IgD-negative memory B cell (primary cell): Measurements from ENCODE around the gene SLC25A39. TPM values are rescaled to one million over a fixed set of nuclear protein-coding genes. Genes with fewer than 3 reads are reported as not detected.

Experiments used
- H3K27ac Mint-ChIP-seq, 3 donors: one replicate each; pipeline ENCODE4 v1.8.0; 2020 to 2022; ENCODE audit warnings: mild to moderate bottlenecking in 3 of 3, mixed read lengths in 3 of 3, moderate library complexity in 1 of 3
- H3K27me3 Mint-ChIP-seq: one replicate; pipeline ENCODE4 v1.8.0; 2021; ENCODE audit warnings: mixed read lengths
- H3K36me3 Mint-ChIP-seq: one replicate; pipeline ENCODE4 v1.8.0; 2020; ENCODE audit warnings: mild to moderate bottlenecking, mixed read lengths
- H3K4me1 Mint-ChIP-seq, 3 donors: one replicate each; pipeline ENCODE4 v1.8.0; 2020 to 2022; ENCODE audit warnings: mixed read lengths in 3 of 3, mild to moderate bottlenecking in 1 of 3
- H3K4me3 Mint-ChIP-seq, 4 donors: one replicate each; pipeline ENCODE4 v1.8.0; 2020 to 2022; ENCODE audit warnings: mild to moderate bottlenecking in 4 of 4, mixed read lengths in 4 of 4, moderate library complexity in 3 of 4
- H3K9me3 Mint-ChIP-seq, 3 donors: one replicate each; pipeline ENCODE4 v1.8.0; 2020 to 2021; ENCODE audit warnings: mixed read lengths in 3 of 3, mild to moderate bottlenecking in 1 of 3
- polyA plus RNA-seq: library from polyadenylated mRNA; unstranded; fragments of 300-500 nt; fragmentation: Illumina TruSeq; gene quantifications from one replicate; pipeline ENCODE4 v1.2.3, GENCODE V29; 2021

Gene SLC25A39
- polyA plus RNA-seq, 1 donor from 2014 or later: 135 TPM

DNA sequence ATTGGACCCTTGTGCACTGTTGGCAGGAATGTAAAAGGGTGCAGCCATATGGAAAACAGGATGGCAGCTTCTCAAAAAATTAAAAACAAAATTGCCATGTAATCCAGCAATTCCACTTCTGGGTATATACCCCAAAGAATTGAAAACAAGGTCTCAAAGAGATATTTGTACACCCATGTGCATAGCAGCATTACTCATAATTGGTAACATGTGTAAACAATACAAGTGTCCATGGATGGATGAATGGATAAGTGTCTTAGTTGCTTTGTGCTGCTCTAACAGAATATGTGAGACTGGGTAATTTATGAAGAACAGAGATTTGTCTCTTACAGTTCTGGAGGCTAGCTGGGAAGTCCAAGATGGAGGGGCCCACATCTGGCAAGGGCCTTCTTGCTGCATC, 20.0 kb downstream of the SLC25A39 start:
- no peak overlapping the region for H3K4me3 Mint-ChIP-seq
- H3K9me3 Mint-ChIP-seq: no peaks in the 10 kb centered on the region
- H3K27ac Mint-ChIP-seq: no peak overlapping the region
- peaks cover 0 to 8% (median 6%) of the 10 kb centered on the region in 3 donors for H3K4me1 Mint-ChIP-seq
- H3K36me3 Mint-ChIP-seq: no peaks in the 10 kb centered on the region
- H3K27me3 Mint-ChIP-seq: peaks cover 24% of the 10 kb centered on the region

DNA sequence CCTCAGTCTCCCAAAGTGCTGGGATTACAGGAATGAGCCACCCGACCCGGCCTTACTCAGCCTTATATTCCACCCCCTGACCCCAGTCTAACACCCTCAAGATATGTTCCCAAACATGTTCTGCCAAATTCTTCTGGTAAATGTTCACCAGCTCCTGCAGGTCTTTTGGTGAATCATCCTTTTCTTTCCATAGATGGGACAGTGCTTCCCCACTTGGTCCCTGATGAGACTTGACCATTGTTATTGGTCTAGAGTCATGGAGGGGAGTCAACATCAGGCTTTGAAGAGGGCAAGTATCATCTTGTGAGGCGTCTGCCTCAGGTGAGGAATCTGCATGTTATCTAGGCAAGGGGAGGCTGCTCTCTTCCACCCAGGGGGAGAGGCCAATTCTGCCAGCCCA, 26.6 kb downstream of the SLC25A39 start:
- no peaks in the 10 kb centered on the region for H3K9me3 Mint-ChIP-seq
- peaks cover 4% of the 10 kb centered on the region for H3K27me3 Mint-ChIP-seq
- H3K27ac Mint-ChIP-seq: no peak overlapping the region
- H3K36me3 Mint-ChIP-seq: peaks cover 3% of the 10 kb centered on the region
- H3K4me3 Mint-ChIP-seq: no peak overlapping the region
- peaks cover 0 to 2% (median under 1%) of the 10 kb centered on the region in 3 donors for H3K4me1 Mint-ChIP-seq

DNA sequence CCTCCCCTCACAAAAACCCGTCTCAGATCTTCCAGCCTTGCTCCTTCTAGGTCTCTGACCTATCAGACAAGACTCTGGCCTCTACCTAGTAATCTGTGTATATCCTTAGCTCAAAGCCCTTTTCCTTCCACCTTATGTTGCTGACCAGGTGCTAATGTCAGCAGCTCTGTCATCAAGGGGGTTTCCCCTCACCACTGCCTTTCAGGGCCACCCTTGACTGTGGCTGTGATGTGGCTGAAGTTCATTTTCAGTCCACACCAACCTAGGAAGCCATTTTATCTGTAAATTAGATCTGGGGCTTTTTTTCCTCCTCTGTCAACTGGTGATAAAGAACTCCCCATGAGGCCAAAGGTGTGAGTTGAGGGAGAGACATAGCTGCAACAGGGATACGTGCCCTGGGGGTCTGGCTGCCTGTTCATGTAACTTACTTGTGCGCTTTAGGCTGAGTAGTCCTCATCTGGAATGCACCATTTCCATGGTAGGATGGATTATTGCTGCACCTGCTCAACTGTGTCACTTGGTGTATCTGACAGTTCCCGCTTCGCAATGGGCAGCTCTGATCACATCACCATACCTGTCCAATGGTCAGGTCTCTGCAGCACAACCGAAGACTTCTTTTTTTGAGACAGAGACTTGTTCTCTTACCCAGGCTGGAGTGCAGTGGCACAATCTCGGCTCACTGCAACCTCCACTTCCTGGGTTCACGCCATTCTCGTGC, 31.0 kb downstream of the SLC25A39 start:
- Mint-ChIP-seq H3K4me1 (no peaks in the 10 kb centered on the region), H3K27ac (no peak overlapping the region)

DNA sequence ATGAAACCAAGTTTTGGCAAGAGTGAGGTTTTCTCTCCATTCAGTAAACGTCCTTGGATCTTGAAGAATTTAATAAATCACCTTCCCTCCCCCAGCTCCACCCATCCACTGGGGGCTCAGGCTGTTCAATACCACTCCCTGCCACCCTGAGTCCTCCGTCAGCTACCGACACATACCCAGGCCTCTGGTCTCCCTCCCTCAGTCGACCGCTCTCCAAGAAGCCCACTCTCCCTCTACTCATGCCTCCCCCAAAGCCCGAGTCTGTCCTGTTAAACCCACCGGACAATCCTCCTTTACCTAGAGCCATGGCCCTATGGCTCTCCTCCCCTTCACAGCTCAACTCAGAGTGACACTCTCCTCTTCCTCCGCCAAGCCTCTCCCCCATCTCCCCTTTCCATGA, 37.0 kb downstream of the SLC25A39 start:
- Mint-ChIP-seq H3K4me3 (no peak overlapping the region), H3K9me3 (no peaks in the 10 kb centered on the region), H3K27ac (no peak overlapping the region), H3K27me3 (peaks cover 7% of the 10 kb centered on the region), H3K36me3 (peaks cover 2% of the 10 kb centered on the region), H3K4me1 (peaks cover 0 to 2% (median 0%) of the 10 kb centered on the region in 3 donors)

More for the DNA sequence above, 31.0 kb downstream of the SLC25A39 start:
- Mint-ChIP-seq H3K36me3 (peaks cover 3% of the 10 kb centered on the region), H3K9me3 (no peaks in the 10 kb centered on the region), H3K4me3 (no peak overlapping the region), H3K27me3 (no peaks in the 10 kb centered on the region)

DNA sequence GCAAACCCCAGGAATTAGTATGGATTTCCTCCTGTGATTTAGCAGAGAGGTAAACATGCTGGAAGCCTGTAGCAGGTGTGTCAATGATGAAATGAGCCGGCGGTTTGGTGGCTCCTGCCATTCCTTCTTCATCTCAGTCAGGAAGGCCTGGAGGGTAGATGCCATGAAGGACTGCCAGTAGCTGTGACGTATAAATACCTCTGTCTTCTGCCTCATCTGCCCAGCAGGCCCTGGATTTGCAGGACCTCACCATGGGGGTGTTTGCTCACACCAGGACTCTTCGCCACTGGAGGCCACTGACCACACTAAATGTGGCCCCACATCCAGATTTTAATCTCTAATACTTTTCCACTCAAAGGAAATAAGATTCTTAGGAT, 40.6 kb downstream of the SLC25A39 start:
- Mint-ChIP-seq H3K4me1 (peaks cover 5 to 7% (median 6%) of the 10 kb centered on the region in 3 donors), H3K27ac (no peak overlapping the region), H3K27me3 (peaks cover 13% of the 10 kb centered on the region), H3K4me3 (no peak overlapping the region), H3K9me3 (no peaks in the 10 kb centered on the region), H3K36me3 (peaks cover 2% of the 10 kb centered on the region)

DNA sequence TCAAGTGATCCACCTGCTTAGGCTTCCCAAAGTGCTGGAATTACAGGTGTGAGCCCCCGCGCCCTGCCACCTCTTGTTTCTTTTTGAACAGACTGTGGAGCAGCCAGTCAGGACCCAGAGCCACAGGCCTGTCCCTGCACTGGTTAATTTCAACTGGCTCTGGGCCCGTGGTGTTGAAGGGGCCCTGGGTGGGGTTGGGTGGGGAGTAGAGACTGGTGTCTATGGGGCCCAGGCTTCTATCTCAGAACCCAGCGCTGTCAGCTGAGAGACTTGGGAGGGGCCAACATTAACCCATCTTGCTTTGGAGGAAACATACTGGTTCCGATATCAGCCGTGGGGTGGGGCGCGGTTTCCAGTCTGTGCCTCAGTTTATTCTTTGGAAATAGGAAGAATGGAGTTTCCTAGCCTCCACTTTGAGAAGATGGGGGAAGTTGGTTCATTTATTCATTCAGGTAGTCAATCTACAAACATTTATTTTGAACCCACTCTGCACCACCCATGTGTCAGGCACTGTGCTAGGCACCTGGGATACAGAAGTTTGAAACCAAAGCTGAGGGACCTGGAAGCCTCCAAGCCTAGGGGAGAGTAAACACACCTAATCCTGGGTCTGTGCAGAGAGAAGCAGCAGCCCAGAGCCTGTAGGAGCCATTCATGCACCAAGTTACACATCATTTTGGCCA, 41.1 kb downstream of the SLC25A39 start:
- Mint-ChIP-seq H3K4me1 (peaks cover 5 to 7% (median 6%) of the 10 kb centered on the region in 3 donors), H3K27ac (no peak overlapping the region), H3K4me3 (no peak overlapping the region), H3K36me3 (peaks cover 2% of the 10 kb centered on the region), H3K27me3 (peaks cover 12% of the 10 kb centered on the region), H3K9me3 (no peaks in the 10 kb centered on the region)

DNA sequence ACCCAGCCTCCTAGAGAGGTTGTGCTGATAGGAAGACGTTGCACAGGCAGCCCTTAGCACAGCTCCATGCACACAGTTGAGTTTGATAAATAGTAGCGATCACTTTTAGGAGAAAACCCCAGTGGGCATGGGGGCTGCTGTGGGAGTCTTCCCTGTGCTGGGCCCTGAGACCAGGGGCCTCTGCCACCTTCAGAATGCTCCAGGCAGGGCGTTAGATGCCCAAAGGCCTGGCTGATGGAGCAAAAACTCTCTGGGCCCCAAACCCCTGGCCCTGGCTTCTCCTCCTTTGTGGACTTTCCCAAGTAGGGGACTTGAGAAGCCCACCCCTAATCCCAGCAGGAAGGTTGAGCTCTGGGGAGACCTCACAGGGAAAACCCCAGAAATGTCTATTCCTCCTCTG, 42.4 kb downstream of the SLC25A39 start:
- Mint-ChIP-seq H3K27ac (no peak overlapping the region), H3K36me3 (no peaks in the 10 kb centered on the region), H3K4me3 (no peak overlapping the region), H3K9me3 (no peaks in the 10 kb centered on the region), H3K4me1 (peaks cover 5 to 6% (median 5%) of the 10 kb centered on the region in 3 donors), H3K27me3 (peaks cover 7% of the 10 kb centered on the region)

DNA sequence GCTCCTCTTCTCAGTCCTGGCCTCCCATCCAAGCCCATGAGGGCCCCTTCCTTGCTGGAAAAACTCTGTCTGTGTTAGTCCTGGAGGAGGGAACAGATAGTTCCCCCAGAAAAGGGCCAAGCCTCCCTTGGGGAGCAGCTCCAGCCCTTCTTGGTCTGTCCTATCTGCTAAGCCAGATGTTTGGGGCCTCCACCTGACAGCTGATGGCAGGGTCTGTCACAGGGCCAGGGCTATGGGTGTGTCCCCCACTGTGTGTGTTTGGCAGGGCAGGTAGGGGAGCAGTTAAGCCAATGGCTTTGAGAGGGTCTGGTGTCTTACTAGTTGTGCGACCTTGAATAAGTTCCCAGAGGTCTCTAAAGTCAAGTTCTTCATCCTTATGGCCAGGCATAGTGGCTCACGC, 43.1 kb downstream of the SLC25A39 start:
- Mint-ChIP-seq H3K4me3 (no peak overlapping the region), H3K36me3 (no peaks in the 10 kb centered on the region), H3K9me3 (no peaks in the 10 kb centered on the region), H3K4me1 (peaks cover 5 to 6% (median 5%) of the 10 kb centered on the region in 3 donors), H3K27me3 (peaks cover 7% of the 10 kb centered on the region), H3K27ac (no peak overlapping the region)

DNA sequence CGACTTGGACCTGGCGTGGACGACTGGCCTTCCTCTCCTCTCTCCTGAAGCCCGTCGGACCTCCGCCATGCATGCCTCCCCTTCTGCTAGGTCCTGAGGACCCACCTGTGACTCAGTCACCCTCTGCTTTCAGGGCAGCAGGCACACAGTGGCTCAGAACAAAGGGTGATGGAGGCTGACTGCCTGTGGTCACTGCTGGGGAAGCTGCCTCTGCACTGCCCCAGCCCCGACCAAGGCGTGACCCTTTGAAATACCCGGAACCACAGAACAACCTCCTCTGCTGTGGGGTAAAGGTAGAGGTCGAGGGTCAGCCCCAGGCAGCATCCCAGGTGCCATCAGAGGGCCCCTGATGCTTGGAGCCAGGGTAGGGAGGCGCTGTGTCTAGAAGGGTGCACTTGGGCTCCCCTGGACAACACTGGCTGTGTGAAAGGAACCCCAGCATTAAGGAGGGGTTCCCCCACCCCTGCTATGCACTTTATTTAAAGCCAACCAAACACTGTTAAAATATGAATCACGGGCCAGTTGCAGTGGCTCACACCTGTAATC, 44.2 kb downstream of the SLC25A39 start:
- no peak overlapping the region for H3K4me3 Mint-ChIP-seq
- no peaks in the 10 kb centered on the region for H3K36me3 Mint-ChIP-seq
- H3K9me3 Mint-ChIP-seq: no peaks in the 10 kb centered on the region
- peaks cover 7% of the 10 kb centered on the region for H3K27me3 Mint-ChIP-seq
- H3K4me1 Mint-ChIP-seq: peaks cover 5 to 6% (median 5%) of the 10 kb centered on the region in 3 donors
- H3K27ac Mint-ChIP-seq: no peak overlapping the region

DNA sequence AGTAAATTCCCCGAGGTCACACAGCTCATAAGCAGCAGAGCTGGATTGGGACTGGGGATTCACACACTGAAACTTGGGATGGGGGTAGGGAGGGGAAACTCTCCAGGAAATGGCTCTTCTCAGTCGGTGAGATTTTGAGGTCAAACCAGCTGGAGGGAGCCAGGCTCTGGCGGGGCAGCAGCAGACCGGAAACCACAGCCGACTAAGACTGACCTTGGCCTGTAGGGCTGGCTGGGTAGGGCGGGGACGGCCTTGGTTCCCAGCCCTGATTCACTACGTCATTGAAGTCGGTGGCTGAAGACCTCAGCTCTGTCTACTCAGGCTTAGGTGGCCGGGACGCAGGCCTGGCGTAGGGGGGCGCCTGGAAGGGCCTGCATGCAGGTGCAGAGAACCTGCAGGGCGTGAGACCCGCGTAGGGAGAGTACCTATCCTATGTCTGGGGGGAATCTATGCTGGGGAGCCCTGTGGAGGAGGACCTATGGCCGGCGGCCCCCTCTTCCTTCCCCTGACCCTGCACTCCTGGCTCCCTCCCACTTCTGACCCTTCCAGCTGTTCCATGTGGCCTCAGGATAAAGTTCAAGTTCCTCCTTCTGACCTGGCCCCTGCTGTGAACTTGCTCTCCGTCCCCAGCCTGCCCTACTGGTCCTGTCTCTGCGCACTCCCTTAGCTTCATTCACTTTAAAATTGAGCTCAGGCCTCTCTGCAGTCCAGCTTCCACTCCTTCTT, 44.8 kb downstream of the SLC25A39 start:
- Mint-ChIP-seq H3K4me1 (peaks cover 5 to 6% (median 5%) of the 10 kb centered on the region in 3 donors), H3K4me3 (no peak overlapping the region), H3K9me3 (no peaks in the 10 kb centered on the region), H3K27me3 (peaks cover 7% of the 10 kb centered on the region), H3K36me3 (no peaks in the 10 kb centered on the region), H3K27ac (no peak overlapping the region)

DNA sequence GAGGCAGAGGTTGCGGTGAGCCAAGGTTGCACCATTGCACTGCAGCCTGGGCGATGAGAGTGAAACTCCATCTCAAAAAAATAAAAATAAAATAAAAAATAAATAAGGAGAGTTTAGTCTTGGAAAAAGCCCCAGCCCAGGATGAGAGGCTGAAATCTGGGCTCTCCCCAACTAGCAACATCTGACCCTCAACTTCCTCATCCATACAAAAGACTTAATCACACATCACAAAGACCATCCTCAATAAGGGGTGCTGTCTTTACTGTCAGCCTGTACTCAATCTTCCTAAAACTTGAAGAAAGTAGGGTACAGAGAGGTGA, 45.3 kb downstream of the SLC25A39 start:
- Mint-ChIP-seq H3K27ac (no peak overlapping the region), H3K9me3 (no peaks in the 10 kb centered on the region), H3K4me1 (peaks cover 5 to 6% (median 5%) of the 10 kb centered on the region in 3 donors), H3K27me3 (peaks cover 7% of the 10 kb centered on the region), H3K36me3 (no peaks in the 10 kb centered on the region), H3K4me3 (no peak overlapping the region)

DNA sequence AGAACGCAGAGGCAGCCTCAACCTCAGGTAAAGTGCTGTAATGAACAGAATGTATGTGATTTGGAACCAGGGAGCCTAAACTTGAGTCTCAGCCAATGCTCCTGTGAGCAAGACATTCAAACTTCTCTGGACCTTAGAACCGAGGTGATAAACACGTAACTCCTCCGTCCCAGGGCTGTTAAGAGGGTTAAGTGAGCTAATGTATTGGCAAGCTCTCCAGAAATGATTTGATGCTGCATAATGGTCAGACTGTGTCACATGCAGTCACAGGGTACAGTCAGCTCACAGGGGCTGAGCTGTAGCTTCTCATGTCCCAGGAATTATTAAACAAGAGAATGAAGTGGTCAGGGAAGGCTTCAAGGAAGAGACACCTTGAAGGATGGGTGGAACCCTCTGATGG, 46.6 kb downstream of the SLC25A39 start:
- peaks cover 5 to 6% (median 5%) of the 10 kb centered on the region in 3 donors for H3K4me1 Mint-ChIP-seq
- no peaks in the 10 kb centered on the region for H3K36me3 Mint-ChIP-seq
- peaks cover 7% of the 10 kb centered on the region for H3K27me3 Mint-ChIP-seq
- H3K9me3 Mint-ChIP-seq: no peaks in the 10 kb centered on the region
- H3K4me3 Mint-ChIP-seq: peak overlapping the region in 1 of 4 donors; percentile 29
- no peak overlapping the region for H3K27ac Mint-ChIP-seq

DNA sequence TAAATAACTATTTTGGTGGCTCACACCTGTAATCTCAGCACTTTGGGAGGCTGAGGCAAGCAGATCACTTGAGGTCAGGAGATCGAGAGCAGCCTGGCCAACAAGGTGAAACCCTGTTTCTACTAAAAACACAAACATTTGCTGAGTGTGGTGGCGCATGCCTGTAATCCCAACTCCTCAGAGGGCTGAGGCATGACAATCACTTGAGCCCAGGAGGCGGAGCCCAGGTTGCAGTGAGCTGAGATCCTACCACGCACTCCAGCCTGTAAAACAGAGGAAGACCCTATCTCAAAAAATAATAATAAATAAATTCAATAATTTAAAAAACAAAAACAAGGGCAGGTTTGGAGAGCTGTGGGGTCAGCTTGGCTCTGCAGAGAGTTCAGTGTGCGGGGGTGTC, 51.0 kb downstream of the SLC25A39 start:
- no peak overlapping the region for H3K4me3 Mint-ChIP-seq
- H3K27me3 Mint-ChIP-seq: peaks cover 2% of the 10 kb centered on the region
- H3K9me3 Mint-ChIP-seq: no peaks in the 10 kb centered on the region
- H3K4me1 Mint-ChIP-seq: no peaks in the 10 kb centered on the region
- no peak overlapping the region for H3K27ac Mint-ChIP-seq
- no peaks in the 10 kb centered on the region for H3K36me3 Mint-ChIP-seq

DNA sequence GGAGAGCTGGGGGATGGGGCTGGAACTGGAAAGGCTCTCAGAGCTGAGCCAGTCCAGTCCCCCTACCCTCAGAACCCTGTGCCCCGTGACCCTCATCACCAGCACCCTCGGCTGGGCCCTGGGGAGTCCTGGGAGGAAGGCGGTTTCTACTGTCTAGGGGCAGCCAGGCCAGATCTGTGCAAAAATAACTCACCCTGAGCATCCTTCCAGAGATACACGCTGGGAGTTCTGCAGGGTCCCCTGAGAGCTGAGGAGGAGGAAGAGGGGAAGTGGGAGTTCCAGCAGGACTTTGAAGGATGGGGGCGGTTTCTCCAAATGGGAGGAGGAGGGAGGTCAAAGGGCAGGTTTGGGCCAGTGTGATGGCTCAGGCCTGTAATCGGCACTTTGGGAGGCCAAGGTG, 51.7 kb downstream of the SLC25A39 start:
- Mint-ChIP-seq H3K9me3 (no peaks in the 10 kb centered on the region), H3K27me3 (peaks cover 2% of the 10 kb centered on the region)

DNA sequence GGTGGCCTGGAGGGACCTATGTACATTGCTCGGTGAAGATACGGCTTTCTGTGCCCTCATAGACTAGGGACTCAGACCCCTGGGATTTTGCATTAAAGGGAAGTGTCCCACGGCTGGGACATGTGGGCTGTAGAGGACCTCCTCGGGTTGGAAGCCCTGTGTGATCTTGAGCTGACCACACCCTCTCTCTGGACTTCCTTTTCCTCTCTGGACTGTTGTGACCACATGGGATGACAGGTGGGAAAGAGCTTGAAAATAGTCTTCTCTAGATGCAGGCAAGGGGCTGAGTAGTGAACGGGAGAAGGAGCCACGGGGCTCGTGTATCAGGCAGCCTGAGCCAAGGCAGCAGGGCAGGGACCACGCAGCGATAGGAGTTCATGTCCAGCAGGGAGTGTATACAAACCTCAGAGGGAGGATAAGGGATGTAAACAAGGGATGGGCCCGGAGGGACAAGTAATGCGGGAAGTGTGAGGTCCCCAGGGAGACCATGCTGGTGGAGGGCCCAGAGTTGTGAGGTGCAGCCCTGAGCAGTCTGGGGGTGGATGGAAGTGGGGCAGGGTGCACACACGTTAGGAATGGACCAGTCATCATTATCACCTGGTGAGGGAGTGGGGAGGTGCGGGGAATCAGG, 52.2 kb downstream of the SLC25A39 start:
- Mint-ChIP-seq H3K9me3 (no peaks in the 10 kb centered on the region), H3K4me1 (no peaks in the 10 kb centered on the region), H3K27me3 (no peaks in the 10 kb centered on the region), H3K36me3 (no peaks in the 10 kb centered on the region), H3K4me3 (no peak overlapping the region), H3K27ac (no peak overlapping the region)

More for the DNA sequence above, 51.7 kb downstream of the SLC25A39 start:
- H3K4me1 Mint-ChIP-seq: no peaks in the 10 kb centered on the region
- no peak overlapping the region for H3K4me3 Mint-ChIP-seq
- no peak overlapping the region for H3K27ac Mint-ChIP-seq
- no peaks in the 10 kb centered on the region for H3K36me3 Mint-ChIP-seq
